GM21526 (cell line): ENCODE data around the gene HNF1B.

ENCODE experiments used
- ATAC-seq: cut with Tn5 transposase; IDR thresholded peaks from one replicate; pipeline ENCODE4 v1.9.1; 2021; ENCODE audit warnings: moderate library complexity; ENCODE audit not compliant: unreplicated experiment, low FRiP score

HNF1B gene

GRCh38 chr17:37737081-37737480 is 7.8 kb downstream of the HNF1B start:
- no peak for ATAC-seq

DNA sequence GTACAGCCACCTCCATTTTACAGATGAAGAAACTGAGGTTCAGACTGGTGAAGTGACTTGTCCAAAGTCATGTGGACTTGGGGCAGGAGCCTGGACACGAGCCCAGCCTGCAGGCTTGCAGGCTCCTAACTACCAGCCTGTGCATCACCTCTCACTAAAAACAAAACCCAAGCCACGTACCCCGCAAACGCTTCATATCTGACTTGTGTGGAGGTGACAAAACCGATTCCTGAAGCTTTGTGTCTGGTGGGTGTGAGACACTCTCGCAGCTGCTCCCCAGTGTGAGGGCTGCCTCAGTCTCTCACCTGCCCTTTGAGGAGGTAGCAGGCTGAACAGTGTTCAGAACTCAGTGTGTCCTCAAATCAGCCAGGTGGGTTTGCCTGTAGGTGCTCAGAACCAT is 8.4 kb downstream of the HNF1B start:
- ATAC-seq = no peak

DNA sequence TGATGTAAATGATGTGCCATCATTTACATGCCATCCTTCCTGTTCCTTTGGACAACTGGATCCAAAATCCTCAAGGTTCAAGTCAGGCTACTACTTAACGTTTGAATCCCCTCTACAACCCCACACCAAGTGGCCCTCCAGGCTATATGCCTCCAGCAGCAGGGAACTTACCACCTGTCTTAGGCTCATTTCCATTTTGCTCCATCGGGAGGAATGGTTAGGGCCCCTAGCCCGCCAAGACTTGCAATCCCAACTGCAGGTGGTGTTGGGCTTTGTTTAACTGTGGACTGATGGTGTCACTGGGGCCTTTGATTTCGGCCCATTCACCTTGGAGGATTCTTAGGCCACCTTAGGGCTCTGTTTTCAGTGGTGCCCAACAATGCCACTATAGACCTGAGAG is 9.7 kb downstream of the HNF1B start:
- no peak for ATAC-seq

DNA sequence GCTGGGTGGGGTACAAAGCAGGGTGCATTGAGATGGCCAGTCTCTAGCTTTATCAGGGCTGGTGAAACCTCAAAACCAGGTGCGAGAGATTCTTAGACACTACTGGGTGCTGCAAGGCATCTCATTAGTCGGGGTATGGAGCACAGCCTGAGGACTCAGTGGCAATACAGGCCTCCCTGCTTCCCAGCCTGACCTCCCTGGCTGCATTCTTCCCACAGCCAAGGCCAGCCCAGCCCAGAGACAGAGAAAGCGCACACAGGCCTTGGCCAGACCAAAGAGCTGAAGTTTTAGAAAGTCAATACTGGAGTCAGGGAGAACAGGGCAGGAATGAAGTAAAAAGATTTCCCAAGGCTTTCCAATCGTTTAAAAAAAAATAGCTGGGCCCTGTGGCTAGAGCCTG is 12.5 kb downstream of the HNF1B start:
- ATAC-seq = no peak

DNA sequence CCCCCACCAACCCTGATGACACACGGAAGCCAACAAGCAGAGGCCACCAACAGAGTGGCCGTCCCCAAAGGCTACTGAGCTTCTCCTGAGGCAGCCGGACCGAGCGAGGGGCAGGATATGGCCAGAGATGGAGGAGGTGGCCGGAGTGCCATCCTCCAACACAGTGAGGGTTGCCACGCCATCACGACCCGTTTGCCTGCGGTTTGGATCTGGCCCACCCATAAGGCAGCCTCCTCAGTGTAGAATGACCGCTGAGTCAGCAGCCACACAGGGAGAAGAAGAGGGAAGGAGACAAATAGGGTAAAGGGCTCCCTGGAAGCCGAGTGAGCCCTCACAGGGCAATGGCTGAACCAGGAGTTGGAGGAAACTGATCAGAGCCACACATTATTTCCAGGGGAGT is 13.8 kb downstream of the HNF1B start:
- ATAC-seq = no peak

DNA sequence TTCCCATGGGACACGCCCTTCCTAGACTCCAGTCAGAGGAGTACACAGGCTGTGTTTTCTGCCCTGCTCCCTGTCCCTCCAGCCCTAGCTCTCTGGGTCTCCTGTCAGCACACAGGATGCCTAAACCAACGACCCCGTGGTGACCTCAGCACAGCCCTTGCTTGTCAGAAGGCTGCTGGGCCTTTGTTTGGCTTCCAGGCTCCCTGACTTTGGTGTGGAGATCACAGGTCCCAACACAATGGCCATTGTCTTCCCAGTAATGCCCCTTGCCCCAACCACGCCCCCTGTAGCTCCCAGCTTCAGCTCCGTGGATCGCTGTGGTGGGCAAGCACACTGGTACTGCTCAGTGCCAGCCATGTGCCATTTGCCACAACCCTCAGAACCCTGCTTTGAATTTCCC is 15.0 kb downstream of the HNF1B start:
- ATAC-seq = no peak

DNA sequence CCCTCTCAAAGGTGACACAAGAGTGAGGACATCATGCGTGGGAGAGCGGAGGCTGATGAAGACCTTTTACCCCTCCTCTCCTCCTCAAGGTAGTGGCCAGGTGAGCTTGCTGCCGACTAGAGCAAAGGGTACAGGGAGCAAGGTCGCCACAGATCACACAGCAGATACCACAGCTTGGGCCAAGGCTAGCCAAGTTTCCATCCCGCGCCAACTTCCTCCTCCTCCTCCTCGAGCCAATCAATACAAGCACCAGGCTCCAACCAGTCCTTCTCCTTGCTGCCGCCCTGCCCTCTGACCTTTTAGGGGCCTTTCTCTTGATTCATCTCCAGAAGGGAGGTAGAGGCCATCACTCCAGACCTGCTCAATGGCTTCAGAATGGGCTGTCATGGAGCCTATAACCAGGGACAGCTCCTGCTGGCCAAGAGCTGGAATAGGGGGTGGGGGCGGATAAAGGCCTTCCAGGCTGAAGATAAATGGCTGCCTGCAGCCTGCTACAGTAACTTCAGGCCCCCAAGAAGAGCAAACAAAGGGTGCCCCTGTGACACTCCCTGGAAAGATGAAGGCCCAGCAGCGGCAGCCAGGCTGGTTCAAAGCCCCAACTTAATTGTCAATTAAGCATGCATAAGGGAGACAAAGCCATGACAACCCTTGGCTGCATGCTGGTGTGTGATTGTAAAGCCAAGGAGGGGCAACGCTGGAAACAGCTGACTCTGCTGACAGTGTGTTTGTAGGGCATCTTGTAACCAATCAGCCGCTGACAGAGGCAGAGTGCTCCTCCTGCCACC is 17.8 kb downstream of the HNF1B start:
- no peak for ATAC-seq

GRCh38 chr17:37726248-37726647 is 18.6 kb downstream of the HNF1B start:
- ATAC-seq = no peak

DNA sequence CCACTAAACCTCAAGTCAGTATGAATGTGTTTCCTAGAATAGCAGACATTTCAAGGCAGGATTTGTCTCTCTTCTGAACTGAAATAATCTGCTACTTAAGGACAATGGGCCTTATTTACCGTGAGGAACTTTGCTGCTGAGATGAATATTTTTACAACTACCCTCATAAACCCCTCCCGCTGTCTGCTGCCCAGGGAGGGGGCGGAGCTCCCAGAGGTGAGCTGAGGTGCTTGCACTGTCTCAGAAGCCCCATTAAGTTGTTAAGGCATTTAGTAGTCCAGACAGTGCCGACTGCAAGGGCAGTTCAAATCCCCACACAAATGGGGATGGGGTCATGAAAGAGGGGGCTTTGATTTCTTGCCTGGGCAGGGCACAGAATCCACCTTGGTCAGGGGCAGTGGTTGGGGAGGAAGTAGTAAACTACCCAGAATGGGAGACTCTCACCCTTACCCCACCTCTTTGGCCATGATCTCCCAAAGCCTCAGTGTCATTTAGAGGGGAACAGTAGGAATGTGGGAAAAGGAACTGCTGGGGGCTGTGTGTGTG is 19.2 kb downstream of the HNF1B start:
- no peak for ATAC-seq

DNA sequence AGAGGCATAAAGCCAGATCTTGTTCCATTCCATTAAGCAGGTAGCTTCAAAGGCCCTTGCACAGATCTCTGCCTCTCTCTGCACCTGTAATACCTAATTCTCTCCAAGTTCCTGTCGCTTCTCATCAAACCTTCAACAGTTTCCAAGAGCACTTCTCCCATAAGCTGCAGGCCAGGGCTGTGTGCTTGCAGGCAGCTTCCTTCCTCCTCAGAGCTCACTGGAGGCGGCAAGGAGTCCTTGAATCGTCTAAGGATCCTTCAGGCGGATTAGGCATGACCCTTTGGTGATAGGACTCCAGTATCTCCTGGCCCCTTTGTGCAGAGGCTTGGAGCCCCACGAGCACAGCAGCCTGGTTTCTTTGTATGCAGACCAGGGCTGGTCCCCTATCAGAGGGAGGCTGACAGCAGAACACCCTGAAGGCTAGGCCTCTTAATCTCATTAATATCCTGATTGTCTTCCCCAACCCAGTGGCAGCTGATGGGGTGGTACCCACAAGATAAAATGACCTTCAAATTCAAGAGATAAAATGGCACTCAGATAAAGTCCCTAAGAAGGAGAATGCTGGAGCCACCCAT is 19.8 kb downstream of the HNF1B start:
- ATAC-seq = no peak

DNA sequence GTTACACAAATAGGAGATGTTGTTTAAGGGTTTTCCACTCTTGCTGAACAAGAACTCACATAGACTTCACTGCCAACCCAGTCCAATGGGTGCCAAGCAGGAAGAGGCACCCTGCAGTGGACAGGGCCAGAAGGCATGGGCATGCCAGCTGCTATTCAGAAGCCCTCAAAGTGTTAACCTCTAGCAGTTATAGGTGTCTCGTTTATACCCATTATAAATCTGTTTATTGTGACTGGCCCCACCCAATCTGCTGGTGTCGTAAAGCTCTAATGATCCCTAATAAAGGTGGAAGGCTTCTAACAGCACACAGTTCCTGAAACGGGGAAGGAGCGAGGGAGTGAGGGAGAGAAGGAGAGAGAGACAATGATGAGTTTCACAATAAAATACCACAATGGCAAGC is 23.9 kb downstream of the HNF1B start:
- ATAC-seq = no peak

- no peak for ATAC-seq
Observed at GRCh38 chr17:37719866-37720265, 25.0 kb downstream of the HNF1B start.

DNA sequence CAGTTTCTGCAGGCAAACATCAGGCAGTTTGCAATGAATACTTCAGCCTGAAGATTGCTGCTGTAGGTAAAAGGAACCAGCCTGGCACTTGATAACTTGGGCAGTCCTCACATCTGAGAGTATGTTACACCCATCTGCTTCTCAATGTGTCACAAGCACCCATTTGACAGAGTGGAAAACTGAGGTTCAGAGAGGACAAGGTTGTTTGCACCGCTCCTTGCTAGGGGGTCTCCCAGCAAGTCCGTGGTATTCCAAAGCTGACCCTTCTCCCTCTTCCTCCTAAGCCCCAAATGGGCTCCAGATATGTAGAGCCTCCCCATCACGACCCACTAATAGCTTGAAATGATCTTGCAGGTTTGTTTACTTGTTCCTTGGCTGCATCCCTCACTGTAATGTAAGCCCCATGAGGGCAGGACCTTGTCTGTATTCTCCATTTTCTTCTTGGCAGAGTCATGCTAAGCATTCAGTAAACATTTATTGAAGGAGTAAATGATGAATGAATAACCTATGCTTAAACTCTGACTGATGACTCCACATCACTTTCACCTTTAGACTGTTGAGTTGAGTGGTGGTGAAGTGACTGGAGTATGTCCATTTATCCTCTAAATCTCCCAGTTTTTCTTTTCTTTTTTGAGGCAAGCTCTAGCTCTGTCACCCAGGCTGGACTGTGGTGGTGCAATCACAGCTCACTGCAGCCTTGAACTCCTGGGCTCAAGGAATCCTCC is 26.4 kb downstream of the HNF1B start:
- no peak for ATAC-seq

DNA sequence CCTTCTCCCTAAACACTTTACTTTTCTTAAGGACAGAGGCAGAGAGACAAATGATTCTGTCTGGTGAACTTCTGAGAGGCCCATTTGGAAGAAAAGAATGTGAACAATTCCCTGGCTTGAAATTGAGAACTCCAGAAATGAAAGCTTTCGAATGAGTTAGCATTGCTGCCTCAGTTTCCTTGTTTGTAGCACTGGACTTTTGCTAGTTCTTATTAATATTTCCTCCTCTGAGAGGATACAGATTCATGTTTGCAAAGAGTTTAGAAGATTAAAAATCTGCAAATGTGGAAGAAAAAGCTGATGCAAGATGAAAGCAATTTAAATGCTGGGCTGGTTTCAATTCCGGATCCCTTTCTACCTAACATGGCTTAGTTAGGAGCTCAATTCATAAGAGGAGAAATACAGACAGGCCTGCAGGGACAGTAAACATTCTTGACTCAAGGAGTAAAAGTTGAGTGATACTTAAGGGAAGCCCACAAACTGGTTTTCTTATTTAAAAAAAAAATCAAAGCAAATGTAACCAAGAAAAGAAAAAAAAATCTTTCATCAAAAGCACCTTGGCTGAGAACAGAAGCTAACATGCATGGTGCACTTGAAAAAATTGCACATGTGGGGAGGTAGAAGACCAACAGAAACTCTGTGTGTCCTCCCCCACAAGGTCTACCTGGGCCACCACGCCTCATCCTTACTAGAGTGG is 27.1 kb downstream of the HNF1B start:
- no peak for ATAC-seq

DNA sequence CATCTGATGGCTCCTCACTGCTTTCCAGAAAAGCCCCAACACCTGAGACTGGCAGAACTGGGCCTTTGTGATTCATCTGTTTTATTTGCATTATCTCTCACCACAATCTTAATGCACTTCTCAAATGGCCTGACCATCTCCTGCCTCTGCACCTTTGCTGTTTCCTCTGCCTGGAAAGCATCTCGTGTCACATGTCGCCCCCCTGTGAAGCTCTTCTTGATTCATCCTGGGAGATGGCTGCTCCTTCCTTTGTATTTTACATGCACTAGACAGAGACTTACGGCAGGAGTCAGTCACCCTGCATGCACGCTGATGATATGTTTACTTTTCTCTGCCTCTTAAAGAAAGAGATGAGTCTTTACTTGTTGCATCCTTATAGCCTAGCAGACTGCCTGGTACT is 30.0 kb downstream of the HNF1B start:
- no peak for ATAC-seq

- ATAC-seq = no peak
Observed at GRCh38 chr17:37713624-37714023, 31.2 kb downstream of the HNF1B start.

- ATAC-seq = no peak
Observed at GRCh38 chr17:37713028-37713431, 31.8 kb downstream of the HNF1B start.

GRCh38 chr17:37711113-37711512 is 33.7 kb downstream of the HNF1B start:
- no peak for ATAC-seq

DNA sequence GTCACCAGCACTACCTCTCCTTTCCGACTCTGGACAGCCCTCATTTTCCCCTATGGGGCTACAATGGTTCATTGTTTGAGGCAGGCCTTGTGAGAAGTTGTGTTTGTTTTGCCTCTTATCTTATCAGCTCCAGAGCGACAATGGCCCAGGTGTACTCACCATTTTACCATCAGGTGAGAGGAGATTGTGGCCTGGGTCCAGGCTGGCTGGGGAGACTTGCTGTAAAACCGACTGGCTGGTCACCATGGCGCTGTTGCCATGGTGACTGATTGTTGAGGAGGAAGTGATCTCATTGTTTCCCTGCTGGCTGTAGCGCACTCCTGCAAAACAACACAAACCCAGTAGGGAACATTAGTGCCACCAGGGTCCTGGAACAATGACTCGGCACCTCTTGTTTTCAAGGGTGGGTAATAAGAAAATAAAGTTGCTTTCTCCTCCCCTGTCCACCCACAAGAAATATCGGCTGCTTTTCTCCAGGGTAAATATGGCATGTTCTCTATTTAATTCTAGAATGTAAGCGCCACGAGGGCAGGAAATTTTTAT is 34.4 kb downstream of the HNF1B start:
- no peak for ATAC-seq

DNA sequence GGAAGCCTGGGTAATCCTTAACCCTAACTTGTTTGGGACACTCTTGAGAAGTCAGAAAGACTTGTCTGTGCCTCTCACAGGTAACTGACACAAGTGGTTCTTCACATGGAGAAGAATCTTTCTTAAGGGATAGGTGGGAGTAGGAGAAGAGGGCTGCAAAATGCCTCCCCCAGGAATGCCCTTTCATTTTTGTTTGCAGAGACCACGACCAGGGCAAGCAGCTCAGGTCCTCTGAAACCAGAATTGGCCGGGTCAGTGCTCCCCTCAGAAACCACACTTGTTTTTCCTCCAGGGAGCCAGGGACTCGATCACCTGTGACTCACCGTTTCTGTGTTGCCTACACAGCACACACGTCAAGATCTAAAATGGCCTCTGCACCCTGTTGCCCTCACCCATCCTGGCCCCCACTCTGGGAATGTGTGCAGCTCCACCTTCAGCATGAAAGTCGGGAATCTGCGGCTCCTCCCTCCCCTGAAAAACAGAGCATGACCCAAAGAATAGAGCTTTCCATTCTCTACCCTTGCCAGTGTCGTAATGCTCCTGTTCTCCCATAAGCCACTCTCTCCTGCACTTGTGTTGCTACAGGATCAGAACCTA is 36.1 kb downstream of the HNF1B start:
- ATAC-seq = no peak
